Psoas muscle (tissue), 8 donors: Measurements from ENCODE around the gene RGS17. TPM values are rescaled to one million over a fixed set of nuclear protein-coding genes. Genes with fewer than 3 reads are reported as not detected.

Source experiments
- ATAC-seq, 4 donors: fragments of 200-7000 bp; cut with Tn5 transposase; one replicate each; pipeline ENCODE4 v1.9.1; 2020; ENCODE audit warnings: moderate library complexity in 3 of 4, mild to moderate bottlenecking in 2 of 4
- DNase-seq, 2 donors: peaks; one replicate each; pipeline ENCODE4 v3.0.0-alpha.2; 2020
- H3K27ac ChIP-seq: fragments of 200-600 bp; one replicate; pipeline ENCODE4 v1.8.0; 2022
- H3K27me3 ChIP-seq, 3 donors: fragments of 200-600 bp in 1 of 3; one replicate each; pipeline versions ENCODE4 v1.6.1 to v1.8.0; 2013 to 2022; ENCODE audit warnings: low read length in 2 of 3, mild to moderate bottlenecking in 2 of 3, moderate library complexity in 1 of 3; ENCODE audit not compliant: insufficient read depth in 3 of 3
- H3K36me3 ChIP-seq, 2 donors: fragments of 200-600 bp in 1 of 2; one replicate each; pipeline versions ENCODE4 v1.6.1 to v1.8.0; 2013 to 2022; ENCODE audit warnings: low read depth in 1 of 2, mild to moderate bottlenecking in 1 of 2, moderate library complexity in 1 of 2; ENCODE audit not compliant: insufficient read depth in 1 of 2
- H3K4me1 ChIP-seq: fragments of 200-600 bp; one replicate; pipeline ENCODE4 v1.8.0; 2022
- H3K4me3 ChIP-seq: fragments of 200-600 bp; one replicate; pipeline ENCODE4 v1.8.0; 2022; ENCODE audit warnings: mild to moderate bottlenecking
- H3K9me3 ChIP-seq: fragments of 200-600 bp; one replicate; pipeline ENCODE4 v1.8.0; 2022
- CTCF ChIP-seq: fragments of 200-600 bp; IDR thresholded peaks from one replicate; pipeline ENCODE4 v1.8.0; 2022; ENCODE audit warnings: antibody characterized with exemption
- WGBS, 3 donors: extraction: QIAGEN DNeasy Blood & Tissue Kit; methylation state at CpG; one replicate each; pipeline versions ENCODE4 v1.1.6 to v1.1.7; 2013; 5-methylcytosine and 5-hydroxymethylcytosine counted together
- intact Hi-C, 2 donors: fragments of 100-400 bp; cut with DNase I; formaldehyde crosslinking; loops; one replicate each; pipeline versions ENCODE4 v1.11.0 to v1.14.2; 2022
- polyA plus RNA-seq, 3 donors: library from polyadenylated mRNA; stranded (reverse); fragments of 200-250 nt; gene quantifications; one replicate each; pipeline ENCODE4 v1.2.3, GENCODE V29; 2013
- total RNA-seq, 4 donors: library from RNA; stranded (reverse); fragmentation: NEBNext Ultra II Directional in 2 of 4; extraction: Animal tissue kit (Norgen Biotek cat#: 25700) in 2 of 4; gene quantifications; one replicate each; pipeline versions ENCODE4 v1.2.1 to v1.2.4, GENCODE V29; 2021 to 2023
- donor health status: healthy with polysubstance abuse.
- donor health status: DM: no; HTN: no; CAD: no; lungs with moderate emphysema.
- donor health status: Bipolar disorder and iron deficiency.
- donor health status: healthy.
- donor health status: DM: yes; HTN: yes; CAD: no.
- donor health status: DM: no; HTN: no; CAD: no.
- donor health status: DM: no; HTN: no; CAD: no.
- donor health status: DM: yes; HTN: yes; CAD: no.

The RGS17 gene
- total and polyA plus RNA-seq, 7 donors = 0.01 to 0.27 (median 0.15) TPM; not detected in 3

GRCh38 chr6:152983637-152984512 lies 147.2 kb downstream of the RGS17 start:
- WGBS, 3 donors = 0 to 1% (median 0%) methylated on average over 38 of the region's 38 CpGs
- ATAC-seq (peak; percentile 4 to 93 (median 41)), DNase-seq (peak; percentile 95 to 98)
- Histone ChIP-seq H3K9me3 (no peaks in the 10 kb centered on the region), H3K4me1 (peaks cover 24% of the 10 kb centered on the region), H3K4me3 (peak overlapping the region; percentile 82), H3K27me3 (no peaks in the 10 kb centered on the region), H3K27ac (peak overlapping the region; percentile 92), H3K36me3 (peaks cover 0 to 4% of the 10 kb centered on the region in 2 donors)
- intact Hi-C loops = no loop called here
- no peak for TF ChIP-seq CTCF

- no peaks in the 10 kb centered on the region for H3K9me3 ChIP-seq
- peaks cover 24% of the 10 kb centered on the region for H3K4me1 ChIP-seq
- H3K27ac ChIP-seq = peak within 1 kb of the TSS; percentile 92
- peaks cover 0 to 4% of the 10 kb centered on the region in 2 donors for H3K36me3 ChIP-seq
- 0 to 1% (median 0%) methylated on average over 65 to 66 of the region's 66 CpGs for WGBS, 3 donors
- DNase-seq = peak; percentile 99
- ATAC-seq = peak; percentile 96 to 98 (median 97)
- H3K4me3 ChIP-seq = peak within 1 kb of the TSS; percentile 82
- no peak for TF ChIP-seq CTCF
- intact Hi-C loops = no loop called here
- H3K27me3 ChIP-seq = no peaks in the 10 kb centered on the region
Measured at GRCh38 chr6:152982904-152983636, 148.0 kb downstream of the RGS17 start, which contains the start of gene FBXO5. FBXO5 (minus strand) TSS chr6:152983041; CDS start chr6:152982959, 82 bp downstream.

GRCh38 chr6:152981989-152982903 lies 148.8 kb downstream of the RGS17 start:
- WGBS, 3 donors = 6 to 7% (median 6%) methylated on average over 30 to 71 of the region's 71 CpGs
- Histone ChIP-seq H3K36me3 (peaks cover 0 to 4% of the 10 kb centered on the region in 2 donors), H3K4me1 (peaks cover 24% of the 10 kb centered on the region), H3K9me3 (no peaks in the 10 kb centered on the region), H3K27ac (no peak overlapping the region), H3K27me3 (no peaks in the 10 kb centered on the region), H3K4me3 (peak overlapping the region; percentile 82)
- ATAC-seq = no peak
- intact Hi-C loops = no loop called here
- DNase-seq = peak; percentile 19 to 55
- TF ChIP-seq CTCF = no peak

GRCh38 chr6:152981219-152981618 lies 149.9 kb downstream of the RGS17 start:
- DNase-seq (no peak), ATAC-seq (no peak)
- TF ChIP-seq CTCF = no peak
- no peak overlapping the region for H3K27ac ChIP-seq
- intact Hi-C loops = no loop called here
- H3K9me3 ChIP-seq = no peaks in the 10 kb centered on the region
- peaks cover 0 to 2% of the 10 kb centered on the region in 2 donors for H3K36me3 ChIP-seq
- H3K4me1 ChIP-seq = peaks cover 24% of the 10 kb centered on the region
- 36 to 41% (median 37%) methylated on average over 2 of the region's 2 CpGs for WGBS, 3 donors
- H3K4me3 ChIP-seq = no peak overlapping the region
- H3K27me3 ChIP-seq = no peaks in the 10 kb centered on the region
